Measurements from ENCODE around the gene SMYD3.

DNA sequence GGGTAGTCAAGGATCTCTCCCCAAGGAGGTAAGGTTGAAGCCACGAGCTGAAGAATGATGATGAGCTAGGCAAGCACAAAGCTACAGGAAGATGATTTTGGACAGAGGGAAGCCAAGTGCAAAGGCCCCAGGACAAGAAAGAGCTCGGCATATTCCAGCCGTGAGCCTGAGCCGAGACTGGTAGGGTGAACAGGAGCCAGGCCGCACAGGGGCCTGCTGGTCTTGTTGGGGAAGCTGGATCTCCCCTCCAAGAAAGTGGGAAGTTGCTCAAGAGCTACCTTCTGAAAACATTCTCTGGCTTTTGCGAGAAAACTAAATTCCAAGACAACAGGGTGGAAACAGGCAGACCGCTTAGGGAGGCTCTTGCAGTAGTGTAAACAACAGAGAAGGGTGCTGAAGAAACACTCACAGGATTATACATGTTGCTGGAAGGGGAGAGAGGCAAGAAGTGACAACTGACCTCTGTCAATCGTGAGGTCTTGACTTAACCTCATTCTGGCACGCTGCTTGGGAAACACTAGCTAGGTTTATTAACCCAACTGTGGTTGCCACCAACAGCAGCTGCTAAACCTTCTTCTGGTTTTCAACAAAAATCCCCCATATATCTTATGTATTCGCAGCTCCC lies 625.2 kb downstream of the SMYD3 start:
- TF ChIP-seq, protein P1, sequence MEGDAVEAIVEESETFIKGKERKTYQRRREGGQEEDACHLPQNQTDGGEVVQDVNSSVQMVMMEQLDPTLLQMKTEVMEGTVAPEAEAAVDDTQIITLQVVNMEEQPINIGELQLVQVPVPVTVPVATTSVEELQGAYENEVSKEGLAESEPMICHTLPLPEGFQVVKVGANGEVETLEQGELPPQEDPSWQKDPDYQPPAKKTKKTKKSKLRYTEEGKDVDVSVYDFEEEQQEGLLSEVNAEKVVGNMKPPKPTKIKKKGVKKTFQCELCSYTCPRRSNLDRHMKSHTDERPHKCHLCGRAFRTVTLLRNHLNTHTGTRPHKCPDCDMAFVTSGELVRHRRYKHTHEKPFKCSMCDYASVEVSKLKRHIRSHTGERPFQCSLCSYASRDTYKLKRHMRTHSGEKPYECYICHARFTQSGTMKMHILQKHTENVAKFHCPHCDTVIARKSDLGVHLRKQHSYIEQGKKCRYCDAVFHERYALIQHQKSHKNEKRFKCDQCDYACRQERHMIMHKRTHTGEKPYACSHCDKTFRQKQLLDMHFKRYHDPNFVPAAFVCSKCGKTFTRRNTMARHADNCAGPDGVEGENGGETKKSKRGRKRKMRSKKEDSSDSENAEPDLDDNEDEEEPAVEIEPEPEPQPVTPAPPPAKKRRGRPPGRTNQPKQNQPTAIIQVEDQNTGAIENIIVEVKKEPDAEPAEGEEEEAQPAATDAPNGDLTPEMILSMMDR (conservative IDR thresholded peaks at IDR 0.05; ENCODE audit: low read length): no peak
- no peak for TF ChIP-seq EZH2phosphoT487 (IDR thresholded peaks at IDR 0.05; ENCODE audit: borderline replicate concordance)

Data from Loucy (cell line).